NT2/D1 (cell line): ENCODE results near the gene NPAS2.

Experiments
- SUZ12 ChIP-seq: IDR thresholded peaks from 2 replicates; pipeline ENCODE4 v1.6.1; 2011; ENCODE audit not compliant: insufficient read length, insufficient read depth; ENCODE audit errors: extremely low read depth
- YY1 ChIP-seq: IDR thresholded peaks from 2 replicates; pipeline ENCODE4 v1.6.1; 2011; ENCODE audit not compliant: insufficient read length, insufficient read depth
- ZNF274 ChIP-seq: IDR thresholded peaks from 2 replicates; pipeline ENCODE4 v1.6.1; 2011; ENCODE audit warnings: mild to moderate bottlenecking, low read depth, low read length

GRCh38 chr2:100895934-100896685, 76.2 kb downstream of the NPAS2 start:
- TF ChIP-seq YY1 = no peak
- no peak for TF ChIP-seq SUZ12
- TF ChIP-seq ZNF274 = no peak
